UCSD-AML1 (cell line): Measurements from ENCODE around the gene PRKG1.

Experiments used
- DNase-seq: peaks from one replicate; lab custom pipeline; 2025; ENCODE audit not compliant: unreplicated experiment; lab: John Stamatoyannopoulos, UW

Gene PRKG1

GRCh38 chr10:52318822-52319464 lies 1244.7 kb downstream of the PRKG1 start:
- DNase-seq: no peak

- DNase-seq: no peak
Observed at GRCh38 chr10:52319926-52320325, 1245.6 kb downstream of the PRKG1 start.

DNA sequence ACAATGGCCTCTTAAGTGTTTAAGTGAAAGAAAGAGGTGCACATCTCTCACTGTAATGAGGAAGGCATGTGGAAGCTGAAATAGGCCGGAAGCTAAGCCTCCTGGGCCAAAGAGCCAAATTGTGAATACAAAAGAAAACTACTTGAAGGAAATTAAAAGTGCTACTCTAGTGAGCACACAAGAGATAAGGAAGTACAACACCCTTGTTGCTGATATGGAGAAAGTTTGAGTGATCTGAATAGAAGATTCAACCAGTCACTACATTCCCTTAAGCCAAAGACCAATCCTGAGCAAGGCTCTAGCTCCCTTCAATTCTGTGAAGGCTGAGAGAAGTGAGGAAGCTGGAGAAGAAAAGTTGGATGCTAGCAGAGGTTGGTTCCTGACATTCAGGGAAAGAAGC lies 1248.0 kb downstream of the PRKG1 start:
- no peak for DNase-seq

- no peak for DNase-seq
Observed at GRCh38 chr10:52322936-52323335, 1248.6 kb downstream of the PRKG1 start.

DNA sequence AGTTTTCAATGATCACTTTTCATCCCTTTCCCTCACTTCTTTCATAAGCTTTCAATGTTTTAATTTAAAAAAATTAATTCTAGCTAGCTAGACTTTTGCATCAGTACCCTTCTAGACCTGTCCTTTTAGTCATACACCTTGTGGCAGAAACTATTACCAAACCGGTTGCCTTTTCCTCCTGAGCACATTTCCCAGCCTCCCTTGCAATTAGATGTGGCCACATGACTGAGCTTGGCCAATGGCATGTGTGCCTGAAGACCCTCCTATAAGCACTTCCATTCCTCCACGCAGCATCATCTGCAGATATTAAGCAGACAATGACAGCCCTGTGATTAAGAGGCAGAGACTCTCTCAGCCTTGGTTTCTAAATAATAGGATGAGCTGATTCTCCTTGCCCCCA lies 1252.1 kb downstream of the PRKG1 start:
- no peak for DNase-seq

- DNase-seq: no peak
Observed at GRCh38 chr10:52331638-52332364, 1257.5 kb downstream of the PRKG1 start.

- DNase-seq: no peak
Observed at GRCh38 chr10:52332815-52333214, 1258.5 kb downstream of the PRKG1 start.

DNA sequence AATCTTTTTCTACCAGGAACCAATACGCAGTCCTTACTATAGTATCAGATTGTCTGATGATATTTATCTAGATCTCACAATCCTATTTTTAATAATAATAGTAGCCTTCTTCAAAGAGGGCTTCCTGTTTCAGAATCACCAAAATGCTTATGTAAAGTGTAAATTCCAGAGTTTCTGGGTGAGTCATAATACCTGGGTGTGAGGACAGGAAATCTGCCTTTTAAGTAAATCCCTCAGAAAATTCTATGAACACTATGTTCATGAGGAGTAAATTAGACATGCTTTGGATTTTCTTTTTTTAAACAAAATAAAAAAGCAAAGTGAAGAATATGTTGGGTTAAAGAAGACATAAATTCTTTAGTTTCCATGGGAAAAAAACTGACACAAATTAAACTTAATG lies 1260.3 kb downstream of the PRKG1 start:
- DNase-seq: no peak

- DNase-seq: no peak
Observed at GRCh38 chr10:52335665-52336064, 1261.4 kb downstream of the PRKG1 start.

DNA sequence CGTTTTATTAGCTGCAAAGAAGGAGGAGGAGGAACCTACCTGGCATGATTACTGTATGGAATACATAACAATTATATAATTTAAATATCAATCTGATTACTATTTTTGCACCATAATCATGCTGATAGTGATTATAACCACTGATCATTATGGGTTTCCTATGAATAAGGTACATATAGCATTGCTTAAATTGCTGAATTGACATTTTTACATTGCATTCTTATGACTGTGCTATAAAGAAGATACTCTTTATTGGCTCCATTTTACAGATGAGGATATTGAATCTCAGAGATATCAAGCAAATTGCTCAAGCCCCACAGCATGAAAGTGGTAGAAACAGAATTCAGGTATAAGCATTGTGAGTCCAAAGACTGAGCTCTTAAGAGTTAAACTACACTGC lies 1262.9 kb downstream of the PRKG1 start:
- no peak for DNase-seq

DNA sequence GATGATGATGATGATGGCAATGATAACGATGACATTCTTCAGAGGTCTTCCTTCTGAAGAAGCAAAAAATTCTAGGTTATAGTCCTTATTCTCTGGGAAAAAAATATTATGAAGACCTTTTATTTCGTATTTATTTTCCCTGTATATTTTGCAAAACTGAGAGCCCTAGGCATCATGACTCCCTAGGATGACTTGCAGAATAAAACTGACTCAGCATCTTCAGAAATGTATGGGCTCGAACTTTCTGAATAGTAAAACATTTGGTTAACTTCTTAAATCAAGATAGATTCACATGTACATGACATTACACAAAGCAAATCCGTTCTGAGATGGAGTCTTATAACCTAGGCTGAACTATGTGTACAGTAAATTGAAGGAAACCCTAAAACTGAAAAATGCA lies 1269.2 kb downstream of the PRKG1 start:
- DNase-seq: no peak

GRCh38 chr10:52346394-52347326 lies 1272.4 kb downstream of the PRKG1 start:
- no peak for DNase-seq

GRCh38 chr10:52347327-52347667 lies 1273.0 kb downstream of the PRKG1 start:
- DNase-seq: no peak
